H9 (cell line): ENCODE results near the gene ASXL3. TPM values are rescaled to one million over a fixed set of nuclear protein-coding genes. Genes with fewer than 3 reads are reported as not detected.

Experiments used
- DNase-seq: peaks from one replicate; pipeline ENCODE4 v3.0.0-alpha.2; 2017
- H2AFZ ChIP-seq: one replicate; pipeline ENCODE4 v1.6.1; 2013; ENCODE audit warnings: mild to moderate bottlenecking, low read length, control low read depth, moderate library complexity
- H2AK5ac ChIP-seq: 2 replicates; pipeline ENCODE4 v1.6.1; 2013; ENCODE audit warnings: low read length, control low read depth, mixed read lengths; ENCODE audit not compliant: insufficient read length
- H2BK120ac ChIP-seq: one replicate; pipeline ENCODE4 v1.6.1; 2013; ENCODE audit warnings: low read depth, mild to moderate bottlenecking, low read length, control low read depth, inconsistent platforms; ENCODE audit not compliant: poor library complexity, severe bottlenecking
- H2BK12ac ChIP-seq: 2 replicates; pipeline ENCODE4 v1.6.1; 2013; ENCODE audit warnings: low read length, control low read depth, mixed read lengths, low read depth; ENCODE audit not compliant: insufficient read length
- H2BK15ac ChIP-seq: 2 replicates; pipeline ENCODE4 v1.6.1; 2013; ENCODE audit warnings: low read depth, low read length, control low read depth
- H2BK20ac ChIP-seq: one replicate; pipeline ENCODE4 v1.6.1; 2013; ENCODE audit warnings: low read depth, mild to moderate bottlenecking, low read length, control low read depth, inconsistent platforms; ENCODE audit not compliant: poor library complexity, severe bottlenecking
- H2BK5ac ChIP-seq: 2 replicates; pipeline ENCODE4 v1.6.1; 2013; ENCODE audit warnings: low read length, control low read depth, mixed read lengths; ENCODE audit not compliant: insufficient read length
- H3K14ac ChIP-seq: 2 replicates; pipeline ENCODE4 v1.6.1; 2013; ENCODE audit warnings: low read length, control low read depth; ENCODE audit not compliant: insufficient read depth
- H3K18ac ChIP-seq: 2 replicates; pipeline ENCODE4 v1.6.1; 2013; ENCODE audit warnings: low read depth, mild to moderate bottlenecking, mixed read lengths, low read length, control low read depth; ENCODE audit not compliant: insufficient read length
- H3K23ac ChIP-seq: 2 replicates; pipeline ENCODE4 v1.6.1; 2013; ENCODE audit warnings: low read length, control low read depth, mixed read lengths, low read depth; ENCODE audit not compliant: insufficient read length
- H3K23me2 ChIP-seq: 2 replicates; pipeline ENCODE4 v1.6.1; 2013; ENCODE audit warnings: low read depth, mild to moderate bottlenecking, mixed read lengths, low read length, control low read depth; ENCODE audit not compliant: insufficient read length, poor library complexity, severe bottlenecking
- H3K27ac ChIP-seq: 2 replicates; pipeline ENCODE4 v1.5.1; 2013; ENCODE audit warnings: low read length, control low read depth, mixed read lengths, low read depth; ENCODE audit not compliant: insufficient read length
- H3K27me3 ChIP-seq: 2 replicates; pipeline ENCODE4 v1.6.1; 2013; ENCODE audit warnings: low read length, control low read depth, inconsistent platforms; ENCODE audit not compliant: insufficient read depth
- H3K4ac ChIP-seq: 2 replicates; pipeline ENCODE4 v1.6.1; 2013; ENCODE audit warnings: low read depth, mild to moderate bottlenecking, control low read depth, inconsistent platforms, low read length, moderate library complexity
- H3K4me1 ChIP-seq: 2 replicates; pipeline ENCODE4 v1.6.1; 2013; ENCODE audit warnings: low read length, control low read depth, inconsistent platforms; ENCODE audit not compliant: insufficient read depth
- H3K4me2 ChIP-seq: 2 replicates; pipeline ENCODE4 v1.6.1; 2013; ENCODE audit warnings: low read length, control low read depth, mixed read lengths; ENCODE audit not compliant: insufficient read length, insufficient read depth
- H3K56ac ChIP-seq: 2 replicates; pipeline ENCODE4 v1.6.1; 2013; ENCODE audit warnings: low read depth, mild to moderate bottlenecking, mixed read lengths, low read length, control low read depth; ENCODE audit not compliant: insufficient read length
- H3K79me1 ChIP-seq: 2 replicates; pipeline ENCODE4 v1.6.1; 2013; ENCODE audit warnings: low read depth, mild to moderate bottlenecking, moderate library complexity, low read length, control low read depth, inconsistent platforms; ENCODE audit not compliant: insufficient read depth, poor library complexity, severe bottlenecking
- H3K79me2 ChIP-seq: 2 replicates; pipeline ENCODE4 v1.6.1; 2013; ENCODE audit warnings: low read length, control low read depth, inconsistent platforms; ENCODE audit not compliant: insufficient read depth
- H3K9ac ChIP-seq: 2 replicates; pipeline ENCODE4 v1.6.1; 2013; ENCODE audit warnings: low read length, control low read depth, mixed read lengths; ENCODE audit not compliant: insufficient read length; ENCODE audit errors: extremely low read depth
- H3K9me3 ChIP-seq: one replicate; pipeline ENCODE4 v1.6.1; 2013; ENCODE audit warnings: low read depth, low read length, inconsistent platforms; ENCODE audit not compliant: control insufficient read depth
- H3T11ph ChIP-seq: one replicate; pipeline ENCODE4 v1.6.1; 2013; ENCODE audit warnings: mild to moderate bottlenecking, low read length, control low read depth, inconsistent platforms
- H4K20me1 ChIP-seq: one replicate; pipeline ENCODE4 v1.6.1; 2013; ENCODE audit not compliant: control insufficient read depth, insufficient read length, insufficient read depth
- H4K5ac ChIP-seq: 2 replicates; pipeline ENCODE4 v1.6.1; 2013; ENCODE audit warnings: low read depth, mild to moderate bottlenecking, mixed read lengths, low read length, control low read depth; ENCODE audit not compliant: insufficient read length
- H4K8ac ChIP-seq: replicated peaks from 2 replicates; pipeline ENCODE4 v1.6.1; 2013; ENCODE audit warnings: low read length, control low read depth, mixed read lengths, low read depth; ENCODE audit not compliant: insufficient read length
- H4K91ac ChIP-seq: 2 replicates; pipeline ENCODE4 v1.6.1; 2013; ENCODE audit warnings: low read depth, mild to moderate bottlenecking, moderate library complexity, mixed read lengths, low read length, control low read depth; ENCODE audit not compliant: insufficient read length
- H3K27ac Mint-ChIP-seq, 3 experiments: 2 replicates in 2 of 3; 3 replicates in 1 of 3; pipeline ENCODE4 v1.8.0; 2020 to 2021; ENCODE audit warnings: mixed read lengths in 3 of 3, mild to moderate bottlenecking in 1 of 3, moderate library complexity in 1 of 3
- H3K27me3 Mint-ChIP-seq: 2 replicates; pipeline ENCODE4 v1.8.0; 2021; ENCODE audit warnings: low read depth, mild to moderate bottlenecking, moderate library complexity, mixed read lengths
- H3K36me3 Mint-ChIP-seq, 3 experiments: 2 replicates in 2 of 3; 3 replicates in 1 of 3; pipeline ENCODE4 v1.8.0; 2020 to 2021; ENCODE audit warnings: low read depth in 3 of 3, mixed read lengths in 3 of 3; ENCODE audit not compliant: insufficient read depth in 1 of 3
- H3K4me1 Mint-ChIP-seq, 2 experiments: 2 replicates each; pipeline ENCODE4 v1.8.0; 2020; ENCODE audit warnings: mixed read lengths in 2 of 2
- H3K4me3 Mint-ChIP-seq, 2 experiments: 2 replicates in 1 of 2; 3 replicates in 1 of 2; pipeline ENCODE4 v1.8.0; 2020 to 2021; ENCODE audit warnings: mild to moderate bottlenecking in 2 of 2, mixed read lengths in 2 of 2, moderate library complexity in 1 of 2
- H3K9me3 Mint-ChIP-seq, 2 experiments: 2 replicates in 1 of 2; 3 replicates in 1 of 2; pipeline ENCODE4 v1.8.0; 2020; ENCODE audit warnings: mild to moderate bottlenecking in 2 of 2, mixed read lengths in 2 of 2, moderate library complexity in 1 of 2
- WGBS: extraction: QIAGEN DNeasy Blood & Tissue Kit; methylation state at CpG from one replicate; pipeline ENCODE4 v1.1.7; 2013; ENCODE audit warnings: missing lambda C conversion rate, low lambda C conversion rate, mixed read lengths; ENCODE audit not compliant: insufficient read length; ENCODE audit errors: extremely low coverage; 5-methylcytosine and 5-hydroxymethylcytosine counted together
- total RNA-seq: library from RNA; stranded (reverse); gene quantifications from 2 replicates; pipeline ENCODE4 v1.2.1, GENCODE V29; 2021
- TF ChIP-seq, protein P1 (sequence below): fragments of 200-600 bp; sonication (generic); conservative IDR thresholded peaks from 3 replicates; pipeline ENCODE4 v1.8.0; 2021; ENCODE audit warnings: antibody characterized with exemption, mild to moderate bottlenecking

Gene ASXL3
- total RNA-seq, 1 experiment from 2014 or later, result 0.35 TPM

DNA sequence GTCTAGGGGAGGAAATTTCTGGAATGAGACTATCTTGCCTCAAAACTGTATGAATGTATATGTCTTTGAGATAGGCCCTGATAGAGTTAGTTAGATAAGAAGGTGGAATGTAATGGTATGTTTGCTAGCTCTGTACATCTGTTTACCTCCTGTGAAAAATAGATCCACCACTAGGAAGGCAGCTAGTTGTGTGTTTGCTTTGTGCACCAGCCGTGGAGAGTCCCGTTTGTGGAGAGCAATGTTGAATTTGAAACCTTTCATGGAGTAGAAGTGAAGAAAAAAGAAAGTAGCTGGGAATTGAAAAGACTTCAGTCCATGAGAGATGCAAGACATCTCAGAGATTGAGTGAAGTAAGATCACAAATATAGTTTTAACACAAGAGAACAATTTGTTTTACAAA, 25.4 kb downstream of the ASXL3 start:
- Histone ChIP-seq H3K14ac (no peak overlapping the region), H2BK15ac (no peak overlapping the region), H2BK12ac (no peak overlapping the region), H3K27ac (no peak overlapping the region), H2BK5ac (no peak overlapping the region), H3K27me3 (no peaks in the 10 kb centered on the region), H3K56ac (no peak overlapping the region), H3K23ac (no peak overlapping the region), H3K18ac (no peak overlapping the region), H4K5ac (no peak overlapping the region), H3K4ac (no peak overlapping the region), H3K79me2 (no peaks in the 10 kb centered on the region), H4K8ac (no peak overlapping the region), H3K79me1 (no peaks in the 10 kb centered on the region), H3K23me2 (no peaks in the 10 kb centered on the region), H3K9ac (no peak overlapping the region), H3T11ph (no peak overlapping the region), H2AFZ (no peak overlapping the region), H4K20me1 (no peaks in the 10 kb centered on the region), H3K4me2 (no peak overlapping the region), H2BK20ac (no peak overlapping the region), H2BK120ac (no peak overlapping the region), H3K9me3 (no peaks in the 10 kb centered on the region), H2AK5ac (no peak overlapping the region), H3K4me1 (no peaks in the 10 kb centered on the region), H4K91ac (no peak overlapping the region)
- no peak overlapping the region for H3K4me3 Mint-ChIP-seq
- WGBS, result no CpG with 5 or more reads among the region's 2 CpGs
- no peaks in the 10 kb centered on the region for H3K9me3 Mint-ChIP-seq
- H3K27me3 Mint-ChIP-seq, result no peaks in the 10 kb centered on the region
- H3K36me3 Mint-ChIP-seq, result no peaks in the 10 kb centered on the region
- no peak for DNase-seq
- no peak overlapping the region for H3K27ac Mint-ChIP-seq
- TF ChIP-seq, protein P1, sequence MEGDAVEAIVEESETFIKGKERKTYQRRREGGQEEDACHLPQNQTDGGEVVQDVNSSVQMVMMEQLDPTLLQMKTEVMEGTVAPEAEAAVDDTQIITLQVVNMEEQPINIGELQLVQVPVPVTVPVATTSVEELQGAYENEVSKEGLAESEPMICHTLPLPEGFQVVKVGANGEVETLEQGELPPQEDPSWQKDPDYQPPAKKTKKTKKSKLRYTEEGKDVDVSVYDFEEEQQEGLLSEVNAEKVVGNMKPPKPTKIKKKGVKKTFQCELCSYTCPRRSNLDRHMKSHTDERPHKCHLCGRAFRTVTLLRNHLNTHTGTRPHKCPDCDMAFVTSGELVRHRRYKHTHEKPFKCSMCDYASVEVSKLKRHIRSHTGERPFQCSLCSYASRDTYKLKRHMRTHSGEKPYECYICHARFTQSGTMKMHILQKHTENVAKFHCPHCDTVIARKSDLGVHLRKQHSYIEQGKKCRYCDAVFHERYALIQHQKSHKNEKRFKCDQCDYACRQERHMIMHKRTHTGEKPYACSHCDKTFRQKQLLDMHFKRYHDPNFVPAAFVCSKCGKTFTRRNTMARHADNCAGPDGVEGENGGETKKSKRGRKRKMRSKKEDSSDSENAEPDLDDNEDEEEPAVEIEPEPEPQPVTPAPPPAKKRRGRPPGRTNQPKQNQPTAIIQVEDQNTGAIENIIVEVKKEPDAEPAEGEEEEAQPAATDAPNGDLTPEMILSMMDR, result no peak
- H3K4me1 Mint-ChIP-seq, result peaks cover 5% of the 10 kb centered on the region in 2 experiments
